K562 (cell line): Measurements from ENCODE around the gene DHODH. TPM values are rescaled to one million over a fixed set of nuclear protein-coding genes. Genes with fewer than 3 reads are reported as not detected.

ENCODE experiments used
- ADNP ChIP-seq: fragments of 200-800 bp; sonication (Bioruptor generic); IDR thresholded peaks from 2 replicates; pipeline ENCODE4 v1.6.1; 2016; ENCODE audit warnings: missing genetic modification characterization, missing compliant biosample characterization
- CHD7 ChIP-seq: fragments of 200-600 bp; sonication (generic); IDR thresholded peaks from one replicate; pipeline ENCODE4 v1.6.1; 2012; ENCODE audit warnings: mild to moderate bottlenecking, low read depth, low read length, inconsistent platforms
- CLOCK ChIP-seq: fragments of 250-450 bp; sonication (Bioruptor Pico); IDR thresholded peaks from 2 replicates; pipeline ENCODE4 v1.4.0; 2020; ENCODE audit warnings: mild to moderate bottlenecking, moderate library complexity, borderline replicate concordance
- LCOR ChIP-seq: sonication (generic); formaldehyde crosslinking; IDR thresholded peaks from 2 replicates; pipeline ENCODE4 v1.8.0; 2022; ENCODE audit warnings: mild to moderate bottlenecking, missing genetic modification reagents
- MTA3 ChIP-seq: fragments of 450-650 bp; formaldehyde crosslinking; IDR thresholded peaks from 2 replicates; pipeline ENCODE4 v1.6.1; 2017; ENCODE audit warnings: mild to moderate bottlenecking, borderline replicate concordance
- RBM34 ChIP-seq: fragments of 200-400 bp; formaldehyde crosslinking; IDR thresholded peaks from 2 replicates; pipeline ENCODE4 v1.6.1; 2018; ENCODE audit warnings: low read length, borderline replicate concordance; ENCODE audit not compliant: insufficient read depth
- SRSF7 ChIP-seq: fragments of 200-400 bp; formaldehyde crosslinking; optimal IDR thresholded peaks from 2 replicates; pipeline ENCODE3; 2017; ENCODE audit warnings: mild to moderate bottlenecking, low read depth, low read length
- TAF15 ChIP-seq: fragments of 200-400 bp; formaldehyde crosslinking; IDR thresholded peaks from 2 replicates; pipeline ENCODE4 v1.6.1; 2017; ENCODE audit warnings: mild to moderate bottlenecking, low read depth, low read length, moderate library complexity
- ZNF395 ChIP-seq: fragments of 200-800 bp; sonication (Bioruptor generic); IDR thresholded peaks from 2 replicates; pipeline ENCODE4 v1.6.1; 2017; ENCODE audit warnings: missing genetic modification characterization, missing compliant biosample characterization
- ZNF76 ChIP-seq: fragments of 250-450 bp; sonication (Bioruptor Pico); IDR thresholded peaks from 2 replicates; pipeline ENCODE4 v1.4.0; 2020; ENCODE audit warnings: mild to moderate bottlenecking, moderate library complexity, borderline replicate concordance
- polyA plus RNA-seq, 8 experiments: library from polyadenylated mRNA; depleted of rRNA in 4 of 8; stranded (reverse) in 5 of 8; unstranded in 3 of 8; fragments of >200 nt; fragmentation: Nextera tagmentation in 2 of 8; fragmentation: Illumina TruSeq in 1 of 8; extraction: Ambion mirVana in 2 of 8; extraction: Trizol in 1 of 8; gene quantifications; 2 replicates each; pipeline versions ENCODE4 v1.2.1 to v1.2.3, GENCODE V29; 2011 to 2014; ENCODE audit warnings: inconsistent platforms in 1 of 8, missing spikeins in 1 of 8
- total RNA-seq, 7 experiments: library from RNA; depleted of rRNA in 6 of 7; stranded (reverse); fragments of >200 nt in 6 of 7; fragmentation: Illumina TruSeq in 2 of 7; extraction: Trizol in 2 of 7; gene quantifications; 2 replicates each; pipeline versions ENCODE4 v1.2.1 to v1.2.3, GENCODE V29; 2011 to 2021; ENCODE audit warnings: low replicate concordance in 1 of 7

The DHODH gene
- total and polyA plus RNA-seq, 9 of the 15 experiments (the other 6 are each of a cell fraction or from before 2014, with no cell fraction given): 4.3 to 19.9 (median 12.7) TPM

GRCh38 chr16:72050769-72051464 lies 42.4 kb downstream of the DHODH start (continued):
- TF ChIP-seq CHD7 (no peak), TAF15 (no peak), MTA3 (no peak), CLOCK (CRISPR knock-in tag) (no peak), SRSF7 (no peak), ADNP (tag) (no peak), ZNF395 (CRISPR knock-in tag) (no peak), RBM34 (no peak), LCOR (CRISPR knock-in tag) (no peak), ZNF76 (CRISPR knock-in tag) (no peak)
